Esophagus squamous epithelium (tissue), 4 donors: ENCODE results near the gene OLFML1.

ENCODE experiments used
- CTCF ChIP-seq, 6 experiments: fragments of 450-650 bp in 4 of 6; fragments of 200-600 bp in 2 of 6; sonication (generic) in 2 of 6; IDR thresholded peaks; one replicate each; pipeline ENCODE4 v1.5.1; 2016 to 2019; ENCODE audit warnings: antibody characterized with exemption in 6 of 6, mild to moderate bottlenecking in 4 of 6, moderate library complexity in 4 of 6
- POLR2A ChIP-seq, 4 donors: fragments of 450-650 bp; IDR thresholded peaks; one replicate each; pipeline ENCODE4 v1.6.1; 2017; ENCODE audit warnings: antibody characterized with exemption in 4 of 4, mild to moderate bottlenecking in 4 of 4, moderate library complexity in 3 of 4

- TF ChIP-seq CTCF (IDR thresholded peaks at IDR 0.05) (no peak), POLR2A (IDR thresholded peaks at IDR 0.05) (no peak)
These were observed 31.2 kb downstream of the OLFML1 start for GRCh38 chr11:7516475-7516874.
